Amniotic epithelial cell (primary cell): ENCODE results near the gene TRIM9.
"Not testable (repeated sequence)": the region's sequence is repeated elsewhere in the genome, so short reads cannot be mapped to it uniquely, and the experiment has no call there.

Experiments used
- DNase-seq: peaks from one replicate; pipeline ENCODE4 v3.0.0-alpha.2; 2010; ENCODE audit warnings: low read depth

TRIM9 gene

DNA sequence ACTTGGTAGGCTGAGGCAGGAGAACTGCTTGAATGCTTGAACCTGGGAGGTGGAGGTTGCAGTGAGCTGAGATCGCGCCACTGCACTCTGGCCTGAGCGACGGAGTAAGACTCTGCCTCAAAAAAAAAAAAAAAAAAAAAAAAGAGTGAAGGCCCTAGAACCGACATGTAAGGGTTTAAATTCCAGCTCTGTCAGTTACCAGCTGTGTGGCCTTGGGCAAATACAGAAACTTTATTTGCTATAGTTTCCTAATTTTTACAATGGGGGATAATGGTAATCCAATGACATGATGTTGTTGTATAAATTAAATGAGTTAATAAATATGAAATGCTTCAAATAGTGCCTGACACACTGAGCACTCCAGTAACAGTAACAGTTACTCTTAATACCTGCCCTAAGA is 131.0 kb downstream of the TRIM9 start:
- no peak for DNase-seq

DNA sequence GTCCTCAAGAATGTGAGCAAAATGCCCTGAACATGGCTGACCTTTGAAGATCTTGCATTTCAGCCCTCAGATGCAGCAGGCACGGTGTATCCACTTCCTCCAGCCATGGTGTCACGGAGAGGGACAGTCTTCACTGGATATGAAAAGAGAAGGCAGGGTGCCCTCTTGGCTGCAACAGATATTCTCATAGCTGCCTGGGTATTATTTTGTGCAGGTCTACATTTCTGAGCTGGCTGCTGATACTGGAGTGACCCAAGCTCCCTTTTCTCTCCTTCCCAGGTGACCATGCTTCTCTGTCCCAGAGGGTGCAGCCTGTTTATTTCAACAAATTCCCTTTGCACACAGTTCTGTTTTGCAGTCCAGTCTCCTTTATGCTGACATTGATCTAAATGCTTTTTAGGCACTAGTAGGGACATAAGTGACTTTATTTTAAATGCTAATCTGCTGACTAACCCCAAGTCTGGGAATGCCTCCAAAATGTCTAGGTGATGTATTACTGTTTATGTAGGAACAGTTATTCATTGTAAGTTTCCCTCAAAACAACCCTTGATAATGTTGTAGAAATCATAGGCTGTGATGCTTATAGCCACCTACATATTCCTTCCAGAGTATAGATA is 133.2 kb downstream of the TRIM9 start:
- DNase-seq = peak; percentile 93

- peak; percentile 65 for DNase-seq
Measured at GRCh38 chr14:50957296-50957695, 137.6 kb downstream of the TRIM9 start.

- not testable (repeated sequence) for DNase-seq
Measured at GRCh38 chr14:50956421-50956820, 138.5 kb downstream of the TRIM9 start.

DNA sequence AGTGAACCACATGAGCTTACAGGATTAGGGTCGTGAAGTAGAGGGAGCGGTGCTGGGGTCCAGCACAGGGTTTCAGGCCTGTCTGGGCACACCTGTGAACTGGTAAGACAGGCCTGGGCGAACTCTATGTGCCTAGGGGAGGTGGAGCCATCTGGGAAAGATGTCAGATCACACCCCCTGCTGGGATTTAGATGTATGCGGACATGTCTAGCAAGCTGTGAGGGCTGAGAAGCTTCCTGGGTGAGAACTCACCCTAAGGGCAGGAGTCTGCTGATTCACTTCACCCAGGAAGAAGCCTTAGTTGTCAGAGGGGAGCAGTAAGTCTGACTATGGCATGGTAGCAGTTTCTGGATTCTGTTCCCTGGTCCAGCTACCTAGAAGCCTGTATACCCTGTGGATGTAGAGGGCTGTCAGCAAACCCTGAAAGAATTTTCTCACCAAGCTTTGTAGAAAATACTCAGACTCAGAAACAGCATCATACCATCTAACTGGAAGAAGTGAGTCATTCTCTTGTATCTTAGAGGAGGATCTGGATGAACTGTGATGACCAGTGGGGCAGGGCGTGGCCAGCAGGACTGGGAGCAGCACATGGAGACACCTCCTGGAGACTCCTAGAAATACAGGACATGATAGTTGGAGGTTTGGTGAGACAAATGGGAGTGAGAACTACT is 139.4 kb downstream of the TRIM9 start:
- DNase-seq = peak; percentile 98

DNA sequence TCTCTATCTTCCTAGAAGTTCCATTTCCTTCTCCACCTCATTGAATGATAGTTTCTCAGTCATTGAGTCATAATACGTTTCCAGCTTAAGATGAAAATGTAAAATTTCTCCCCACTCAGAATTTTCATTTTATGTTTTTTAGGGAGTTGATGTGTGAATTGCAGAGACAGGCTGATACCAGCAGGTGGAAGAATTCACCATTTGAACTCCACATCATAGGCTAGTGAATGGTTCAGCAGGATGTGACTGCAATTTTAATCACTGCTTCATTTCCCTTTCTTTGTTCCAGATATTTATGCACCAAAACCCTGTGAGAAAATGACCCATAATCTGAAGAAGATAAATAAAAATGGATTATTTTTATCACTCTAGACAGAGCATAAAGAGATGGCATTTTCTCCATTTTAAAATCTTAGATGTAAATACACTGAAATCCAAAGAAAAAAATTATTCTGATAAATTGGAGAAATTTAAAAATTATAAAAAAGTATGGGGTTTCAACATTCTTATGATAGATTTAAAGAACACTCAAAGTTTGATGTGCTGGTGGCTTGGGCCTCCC is 140.0 kb downstream of the TRIM9 start:
- peak; percentile 68 for DNase-seq

DNA sequence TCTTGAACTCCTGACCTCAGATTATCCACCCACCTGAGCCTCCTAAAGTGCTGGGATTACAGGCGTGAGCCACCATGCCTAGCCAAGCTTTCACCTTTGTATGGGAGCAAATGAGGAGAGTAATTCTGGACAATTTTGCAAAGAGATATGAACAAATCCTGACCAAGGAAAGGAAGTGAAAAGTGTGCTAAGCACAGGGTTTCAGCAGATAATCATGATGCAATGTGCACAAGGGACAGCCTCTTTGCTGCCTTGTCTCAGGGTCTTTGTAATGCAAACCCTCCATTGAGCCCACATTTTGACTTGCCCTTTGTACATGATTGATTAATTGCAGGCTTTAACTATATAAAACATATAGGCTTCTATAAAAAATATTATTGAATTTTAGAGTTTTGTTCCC is 141.4 kb downstream of the TRIM9 start:
- no peak for DNase-seq

DNA sequence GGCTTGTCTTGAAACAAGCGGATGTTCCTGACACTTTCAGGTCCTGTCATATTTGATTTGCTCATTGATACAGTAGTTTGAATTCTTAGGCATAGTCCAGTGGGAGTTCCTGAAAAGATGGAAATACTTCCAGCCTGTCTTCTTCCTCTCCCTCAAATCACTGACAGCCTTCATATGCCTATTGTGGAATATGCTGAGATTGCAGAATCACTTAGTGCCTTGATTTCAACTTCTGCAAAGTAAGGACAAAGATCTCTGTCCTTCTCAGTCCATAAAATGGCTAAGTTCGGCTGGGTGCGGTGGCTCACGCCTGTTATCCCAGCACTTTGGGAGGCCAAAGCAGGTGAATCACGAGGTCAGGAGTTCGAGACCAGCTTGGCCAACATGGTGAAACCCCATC is 143.9 kb downstream of the TRIM9 start:
- no peak for DNase-seq

DNA sequence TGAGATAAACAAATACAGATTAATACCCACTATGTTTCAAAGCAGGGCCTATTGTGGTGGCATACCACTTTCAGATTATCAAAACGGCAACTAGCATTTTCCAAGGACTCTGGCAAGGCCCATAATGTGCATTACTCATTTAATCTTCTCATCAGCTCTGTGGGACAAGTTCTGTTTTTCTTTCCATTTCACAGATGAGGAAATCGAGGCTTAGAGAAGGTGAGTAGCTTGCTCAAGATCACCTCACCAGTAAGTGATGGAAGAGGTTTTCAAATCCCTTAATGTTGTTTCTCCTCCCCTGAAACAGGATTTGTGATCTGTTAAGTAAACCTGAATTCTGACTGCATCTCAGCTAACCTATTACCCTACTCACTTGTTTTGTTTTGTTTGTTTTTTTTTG is 146.7 kb downstream of the TRIM9 start:
- DNase-seq = no peak

GRCh38 chr14:50947446-50947845 is 147.5 kb downstream of the TRIM9 start:
- peak; percentile 38 for DNase-seq

- DNase-seq = no peak
Measured at GRCh38 chr14:50946234-50946935, 148.5 kb downstream of the TRIM9 start.

DNA sequence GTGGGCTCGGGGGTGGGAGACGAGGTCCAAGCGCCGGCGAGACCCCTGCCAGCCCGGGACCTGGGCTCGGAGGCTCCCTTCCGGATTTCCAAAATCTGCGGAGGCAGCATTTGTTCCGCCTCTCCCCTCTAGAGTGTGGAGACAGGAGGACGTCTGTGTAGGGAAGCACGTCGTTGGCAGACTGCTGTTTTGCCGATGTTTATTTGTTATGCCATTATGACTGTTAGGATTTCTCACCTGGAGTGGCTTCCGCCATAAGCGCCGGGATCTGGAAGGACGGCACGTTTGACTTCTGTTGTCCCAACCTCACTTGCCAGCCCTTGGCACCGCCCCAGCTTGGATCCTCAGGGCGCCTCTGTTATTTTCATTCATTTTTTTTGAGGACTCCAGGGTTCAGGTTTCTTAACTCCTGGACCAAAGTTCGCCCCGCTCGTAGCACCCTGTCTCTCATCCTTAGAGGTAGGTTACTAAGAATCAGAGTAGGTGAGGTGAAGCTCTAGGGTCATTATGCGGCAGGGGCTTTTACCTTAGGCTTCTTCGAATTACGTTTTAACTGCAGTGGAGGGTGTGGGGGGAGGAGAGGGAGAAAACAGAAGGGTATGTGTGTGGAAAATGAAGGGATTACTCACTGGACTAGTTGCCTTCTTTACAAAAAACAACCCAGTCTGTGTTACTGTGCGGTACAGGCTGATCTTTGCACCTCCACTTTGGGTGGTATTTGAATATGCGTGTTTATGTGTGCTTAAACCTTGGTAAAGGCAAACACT is 150.1 kb downstream of the TRIM9 start:
- DNase-seq = peak; percentile 32

DNA sequence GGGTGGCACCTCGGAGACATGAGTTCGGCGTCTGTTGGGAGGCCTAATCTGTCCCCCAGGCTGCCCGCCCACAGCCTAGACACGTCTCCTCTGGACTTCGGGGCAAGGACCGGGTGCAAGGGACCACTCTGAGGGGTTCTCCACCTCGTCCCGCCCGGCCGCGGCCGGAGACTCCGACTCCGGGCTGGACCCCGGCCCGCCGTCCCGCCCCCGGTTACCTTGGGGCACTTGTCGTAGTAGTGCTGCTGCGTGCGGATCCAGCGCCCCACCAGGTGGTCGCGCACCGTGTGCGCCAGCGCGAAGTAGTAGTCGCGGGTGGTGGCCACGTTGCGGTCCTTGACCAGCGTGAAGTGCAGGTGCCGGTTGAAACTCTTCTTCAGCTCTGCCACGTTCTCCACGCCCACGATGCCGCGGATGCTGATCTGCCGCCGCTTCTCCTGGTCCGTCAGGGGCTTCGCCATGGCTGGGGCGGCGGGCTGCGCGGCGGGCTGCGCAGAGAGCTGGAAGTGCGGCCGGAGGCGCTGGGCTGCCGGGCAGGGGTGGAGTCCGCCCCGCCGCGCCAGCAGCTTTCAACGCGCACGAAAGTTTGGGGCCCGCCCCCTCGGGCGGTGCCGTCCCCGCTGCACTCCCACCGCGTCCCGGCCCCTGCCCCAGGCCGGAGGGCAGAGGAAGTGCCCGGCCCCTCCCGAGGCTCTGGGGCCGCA is 150.8 kb downstream of the TRIM9 start, which contains the start of gene PYGL:
PYGL (minus strand) TSS at position 541 of the 704 bp plus-strand sequence; CDS start at position 461, 80 bp downstream.
- DNase-seq = peak; percentile 53

GRCh38 chr14:50943261-50943942 is 151.5 kb downstream of the TRIM9 start:
- DNase-seq = peak; percentile 62

DNA sequence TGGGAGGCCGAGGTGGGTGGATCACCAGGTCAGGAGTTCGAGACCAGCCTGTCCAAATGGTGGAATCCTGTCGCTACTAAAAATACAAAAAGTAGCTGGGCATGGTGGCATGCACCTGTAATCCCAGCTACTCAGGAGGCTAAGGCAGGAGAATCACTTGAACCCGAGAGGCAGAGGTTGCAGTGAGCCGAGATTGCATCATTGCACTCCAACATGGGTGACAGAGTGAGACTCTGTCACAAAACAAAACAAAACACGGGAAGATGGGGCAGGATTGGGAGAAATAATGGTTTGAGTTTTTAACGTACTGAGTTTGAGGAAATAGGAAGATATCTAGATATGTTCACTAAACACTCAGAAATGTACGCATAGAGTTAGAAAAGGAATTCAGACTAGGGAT is 153.3 kb downstream of the TRIM9 start:
- DNase-seq = not testable (repeated sequence)

GRCh38 chr14:50941151-50941550 is 153.8 kb downstream of the TRIM9 start:
- DNase-seq = peak; percentile 73

DNA sequence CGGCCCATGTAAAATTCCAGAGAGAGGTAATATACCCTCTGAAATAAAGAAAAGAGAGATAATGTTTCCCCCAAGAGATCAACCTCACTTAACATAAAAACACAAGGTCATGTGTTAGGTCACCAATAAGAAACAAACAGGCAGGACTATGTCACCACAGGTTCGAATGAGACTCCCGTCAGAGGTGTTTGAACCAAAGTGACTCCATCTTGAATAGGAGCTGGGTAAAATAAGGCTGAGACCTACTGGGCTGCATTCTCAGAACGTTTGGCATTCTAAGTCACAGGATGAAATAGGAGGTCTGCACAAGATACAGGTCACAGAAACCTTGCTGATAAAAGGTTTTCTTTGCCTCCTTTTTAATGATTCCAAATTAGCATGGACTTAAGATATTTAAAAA is 157.1 kb downstream of the TRIM9 start:
- no peak for DNase-seq

GRCh38 chr14:50937325-50937724 is 157.6 kb downstream of the TRIM9 start:
- peak; percentile 84 for DNase-seq

GRCh38 chr14:50936882-50937281 is 158.0 kb downstream of the TRIM9 start:
- DNase-seq = no peak

- no peak for DNase-seq
Measured at GRCh38 chr14:50936016-50936340, 158.9 kb downstream of the TRIM9 start.
